HepG2 (cell line): ENCODE results near the gene LASP1. TPM values are rescaled to one million over a fixed set of nuclear protein-coding genes. Genes with fewer than 3 reads are reported as not detected.
A peak's percentile ranks its signal among the peaks of the same experiment; 100 is the strongest.

Experiments
- AGO1 ChIP-seq: fragments of 200-400 bp; formaldehyde crosslinking; IDR thresholded peaks from 2 replicates; pipeline ENCODE4 v1.6.1; 2017; ENCODE audit warnings: mild to moderate bottlenecking, low read depth, low read length, moderate library complexity; ENCODE audit not compliant: poor library complexity, severe bottlenecking
- GZF1 ChIP-seq: sonication (generic); formaldehyde crosslinking; IDR thresholded peaks from 2 replicates; pipeline ENCODE4 v1.5.1; 2020; ENCODE audit warnings: mild to moderate bottlenecking, missing genetic modification reagents
- HMGXB4 ChIP-seq, 2 experiments: sonication (generic) in 1 of 2; formaldehyde crosslinking in 1 of 2; IDR thresholded peaks; 2 replicates each; pipeline versions ENCODE4 v1.4.0 to v1.6.1; 2018 to 2020; ENCODE audit warnings: missing genetic modification reagents in 2 of 2, borderline replicate concordance in 1 of 2, low read depth in 1 of 2, mild to moderate bottlenecking in 1 of 2, missing biosample characterization in 1 of 2
- HOXD1 ChIP-seq: sonication (generic); formaldehyde crosslinking; IDR thresholded peaks from 2 replicates; pipeline ENCODE4 v1.5.0; 2020; ENCODE audit warnings: missing genetic modification reagents
- KLF12 ChIP-seq: sonication (generic); formaldehyde crosslinking; IDR thresholded peaks from 2 replicates; pipeline ENCODE4 v1.4.0; 2020; ENCODE audit warnings: missing genetic modification reagents, borderline replicate concordance
- NFE2 ChIP-seq: sonication (generic); formaldehyde crosslinking; IDR thresholded peaks from 2 replicates; pipeline ENCODE4 v1.4.0; 2020; ENCODE audit warnings: missing genetic modification reagents
- PHF5A ChIP-seq: IDR thresholded peaks from one replicate; pipeline ENCODE4 v1.6.1; 2018; ENCODE audit warnings: low read depth, missing genetic modification reagents; ENCODE audit not compliant: unreplicated experiment
- RFX3 ChIP-seq: IDR thresholded peaks from 2 replicates; pipeline ENCODE4 v1.6.1; 2016; ENCODE audit warnings: missing biosample characterization, missing genetic modification reagents
- SOX6 ChIP-seq, 2 experiments: fragments of 450-650 bp in 1 of 2; sonication (generic) in 1 of 2; formaldehyde crosslinking in 1 of 2; IDR thresholded peaks; 2 replicates each; pipeline versions ENCODE4 v1.4.0 to v1.6.1; 2017 to 2020; ENCODE audit warnings: antibody characterized with exemption in 1 of 2, mild to moderate bottlenecking in 1 of 2, missing genetic modification reagents in 1 of 2
- WIZ ChIP-seq: sonication (generic); formaldehyde crosslinking; IDR thresholded peaks from 2 replicates; pipeline ENCODE4 v1.5.1; 2020; ENCODE audit warnings: mild to moderate bottlenecking, missing genetic modification reagents
- ZBTB37 ChIP-seq: sonication (generic); formaldehyde crosslinking; IDR thresholded peaks from 2 replicates; pipeline ENCODE4 v1.4.0; 2020; ENCODE audit warnings: mild to moderate bottlenecking, missing genetic modification reagents
- ZNF12 ChIP-seq: sonication (generic); formaldehyde crosslinking; IDR thresholded peaks from 2 replicates; pipeline ENCODE4 v1.5.0; 2020; ENCODE audit warnings: missing genetic modification reagents
- ZNF350 ChIP-seq: sonication (generic); formaldehyde crosslinking; IDR thresholded peaks from 2 replicates; pipeline ENCODE4 v1.4.0; 2020; ENCODE audit warnings: mild to moderate bottlenecking, low read depth, missing genetic modification reagents, borderline replicate concordance
- ZNF362 ChIP-seq: sonication (generic); formaldehyde crosslinking; IDR thresholded peaks from 2 replicates; pipeline ENCODE4 v1.4.0; 2020; ENCODE audit warnings: missing genetic modification reagents, mild to moderate bottlenecking, borderline replicate concordance
- ZNF737 ChIP-seq: sonication (generic); formaldehyde crosslinking; IDR thresholded peaks from 2 replicates; pipeline ENCODE4 v1.5.0; 2020; ENCODE audit warnings: missing genetic modification reagents, mild to moderate bottlenecking, borderline replicate concordance
- ZNF770 ChIP-seq: sonication (generic); formaldehyde crosslinking; IDR thresholded peaks from 2 replicates; pipeline ENCODE4 v1.5.0; 2020; ENCODE audit warnings: mild to moderate bottlenecking, missing genetic modification reagents
- ZSCAN22 ChIP-seq: sonication (generic); formaldehyde crosslinking; IDR thresholded peaks from 2 replicates; pipeline ENCODE4 v1.4.0; 2020; ENCODE audit warnings: mild to moderate bottlenecking, missing genetic modification reagents
- polyA plus RNA-seq, 8 experiments: library from polyadenylated mRNA; depleted of rRNA in 3 of 8; stranded (reverse) in 7 of 8; unstranded in 1 of 8; fragments of >200 nt; fragmentation: Illumina TruSeq in 4 of 8; extraction: Trizol in 4 of 8; gene quantifications; 2 replicates each; pipeline versions ENCODE4 v1.2.1 to v1.2.3, GENCODE V29; 2011 to 2016; ENCODE audit warnings: low read depth in 4 of 8, missing spikeins in 1 of 8, mixed read lengths in 1 of 8; ENCODE audit not compliant: insufficient read depth in 1 of 8
- total RNA-seq, 5 experiments: library from RNA; depleted of rRNA; stranded (reverse); fragments of >200 nt; fragmentation: Illumina TruSeq; extraction: Trizol; gene quantifications; 2 replicates each; pipeline ENCODE4 v1.2.3, GENCODE V29; 2016; ENCODE audit warnings: low read depth in 1 of 5
- TF ChIP-seq, protein P1 (sequence below): sonication (generic); formaldehyde crosslinking; IDR thresholded peaks from 2 replicates; pipeline ENCODE4 v1.4.0; 2020; ENCODE audit warnings: missing genetic modification reagents, mild to moderate bottlenecking, borderline replicate concordance

Gene LASP1
- total and polyA plus RNA-seq, 2 of the 13 experiments (the other 11 are each of a cell fraction or from before 2014, with no cell fraction given), result 70.1 to 97.0 TPM

GRCh38 chr17:38824899-38825761 lies 44.7 kb upstream of the LASP1 start, which contains the start of gene CWC25 (continued):
- TF ChIP-seq PHF5A (CRISPR knock-in tag), result peak; percentile 89
- TF ChIP-seq ZNF12, result peak; percentile 43; the same call in 1 of the 2 replicates
- peak; percentile 97 for TF ChIP-seq ZNF350 (CRISPR knock-in tag)
- peak; percentile 94 for TF ChIP-seq NFE2 (CRISPR knock-in tag)
- TF ChIP-seq, protein P1, sequence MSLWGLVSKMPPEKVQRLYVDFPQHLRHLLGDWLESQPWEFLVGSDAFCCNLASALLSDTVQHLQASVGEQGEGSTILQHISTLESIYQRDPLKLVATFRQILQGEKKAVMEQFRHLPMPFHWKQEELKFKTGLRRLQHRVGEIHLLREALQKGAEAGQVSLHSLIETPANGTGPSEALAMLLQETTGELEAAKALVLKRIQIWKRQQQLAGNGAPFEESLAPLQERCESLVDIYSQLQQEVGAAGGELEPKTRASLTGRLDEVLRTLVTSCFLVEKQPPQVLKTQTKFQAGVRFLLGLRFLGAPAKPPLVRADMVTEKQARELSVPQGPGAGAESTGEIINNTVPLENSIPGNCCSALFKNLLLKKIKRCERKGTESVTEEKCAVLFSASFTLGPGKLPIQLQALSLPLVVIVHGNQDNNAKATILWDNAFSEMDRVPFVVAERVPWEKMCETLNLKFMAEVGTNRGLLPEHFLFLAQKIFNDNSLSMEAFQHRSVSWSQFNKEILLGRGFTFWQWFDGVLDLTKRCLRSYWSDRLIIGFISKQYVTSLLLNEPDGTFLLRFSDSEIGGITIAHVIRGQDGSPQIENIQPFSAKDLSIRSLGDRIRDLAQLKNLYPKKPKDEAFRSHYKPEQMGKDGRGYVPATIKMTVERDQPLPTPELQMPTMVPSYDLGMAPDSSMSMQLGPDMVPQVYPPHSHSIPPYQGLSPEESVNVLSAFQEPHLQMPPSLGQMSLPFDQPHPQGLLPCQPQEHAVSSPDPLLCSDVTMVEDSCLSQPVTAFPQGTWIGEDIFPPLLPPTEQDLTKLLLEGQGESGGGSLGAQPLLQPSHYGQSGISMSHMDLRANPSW (CRISPR knock-in tag), result peak; percentile 87
- peak; percentile 67 for TF ChIP-seq RFX3
- TF ChIP-seq SOX6 (IDR thresholded peaks at IDR 0.05), result no peak
- peak; percentile 86 for TF ChIP-seq SOX6 (CRISPR knock-in tag; IDR thresholded peaks at IDR 0.05)
- no peak for TF ChIP-seq KLF12 (CRISPR knock-in tag)
- peak; percentile 94 for TF ChIP-seq ZNF737
- peak; percentile 90 for TF ChIP-seq ZNF770
- TF ChIP-seq HMGXB4 (CRISPR knock-in tag; IDR thresholded peaks at IDR 0.05; ENCODE audit: borderline replicate concordance in 1 of 2, low read depth in 1 of 2), result peak; percentile 93 to 95
- TF ChIP-seq AGO1, result peak; percentile 71
- TF ChIP-seq HOXD1, result peak; percentile 70; the same call in 1 of the 2 replicates
- TF ChIP-seq ZSCAN22 (CRISPR knock-in tag), result peak; percentile 64; the same call in 1 of the 2 replicates
- peak; percentile 33; the same call in 1 of the 2 replicates for TF ChIP-seq GZF1
- TF ChIP-seq ZNF362 (CRISPR knock-in tag), result peak; percentile 79
- TF ChIP-seq ZBTB37, result no peak; the same call in 1 of the 2 replicates
- peak; percentile 47 for TF ChIP-seq WIZ (CRISPR knock-in tag)
